Activated T-cell treated with anti-CD3 and anti-CD28 coated beads, Interleukin-2, amount 50 U/mL, for 24 hours (primary cell): ENCODE data around the gene ARHGAP26.
A peak's percentile ranks its signal among the peaks of the same experiment; 100 is the strongest.
"Not testable (repeated sequence)": the region's sequence is repeated elsewhere in the genome, so short reads cannot be mapped to it uniquely, and the experiment has no call there.

Experiments
- DNase-seq: peaks from one replicate; pipeline ENCODE4 v3.0.0-alpha.2; 2020
- H3K27ac Mint-ChIP-seq: 2 replicates; pipeline ENCODE4 v1.8.0; 2020; ENCODE audit warnings: mild to moderate bottlenecking, mixed read lengths
- H3K27me3 Mint-ChIP-seq: 2 replicates; pipeline ENCODE4 v1.8.0; 2020; ENCODE audit warnings: mixed read lengths
- H3K36me3 Mint-ChIP-seq: 2 replicates; pipeline ENCODE4 v1.8.0; 2020; ENCODE audit warnings: low read depth, mixed read lengths
- H3K4me1 Mint-ChIP-seq: 2 replicates; pipeline ENCODE4 v1.8.0; 2020; ENCODE audit warnings: low read depth, mixed read lengths
- H3K4me3 Mint-ChIP-seq: 2 replicates; pipeline ENCODE4 v1.8.0; 2020; ENCODE audit warnings: mild to moderate bottlenecking, moderate library complexity, mixed read lengths
- H3K9me3 Mint-ChIP-seq: 2 replicates; pipeline ENCODE4 v1.8.0; 2020; ENCODE audit warnings: mixed read lengths

ARHGAP26 gene

GRCh38 chr5:143094608-143095007, 324.4 kb downstream of the ARHGAP26 start:
- H3K27me3 Mint-ChIP-seq, H3K36me3 Mint-ChIP-seq, H3K4me3 Mint-ChIP-seq, H3K9me3 Mint-ChIP-seq, DNase-seq: not testable (repeated sequence)
- peak overlapping the region; percentile 85 for H3K27ac Mint-ChIP-seq
- H3K4me1 Mint-ChIP-seq: peaks cover 29% of the 10 kb centered on the region

- H3K9me3 Mint-ChIP-seq: no peaks in the 10 kb centered on the region
Observed at GRCh38 chr5:143101121-143101520, 330.9 kb downstream of the ARHGAP26 start.

GRCh38 chr5:143101725-143102386, 331.7 kb downstream of the ARHGAP26 start:
- Mint-ChIP-seq H3K4me3 (peak overlapping the region; percentile 35), H3K27ac (peak overlapping the region; percentile 93), H3K9me3 (no peaks in the 10 kb centered on the region), H3K36me3 (peaks cover 20% of the 10 kb centered on the region), H3K4me1 (peaks cover 41% of the 10 kb centered on the region), H3K27me3 (no peaks in the 10 kb centered on the region)
- peak; percentile 61 for DNase-seq

More at GRCh38 chr5:143101121-143101520, 330.9 kb downstream of the ARHGAP26 start:
- peak overlapping the region; percentile 35 for H3K4me3 Mint-ChIP-seq
- H3K27ac Mint-ChIP-seq: peak overlapping the region; percentile 93
- no peak for DNase-seq
- peaks cover 40% of the 10 kb centered on the region for H3K4me1 Mint-ChIP-seq
- H3K27me3 Mint-ChIP-seq: no peaks in the 10 kb centered on the region
- H3K36me3 Mint-ChIP-seq: peaks cover 22% of the 10 kb centered on the region

GRCh38 chr5:143102411-143102810, 332.2 kb downstream of the ARHGAP26 start:
- Mint-ChIP-seq H3K36me3 (peaks cover 20% of the 10 kb centered on the region), H3K27ac (peak overlapping the region; percentile 93), H3K27me3 (no peaks in the 10 kb centered on the region), H3K4me1 (peaks cover 40% of the 10 kb centered on the region), H3K9me3 (no peaks in the 10 kb centered on the region), H3K4me3 (no peak overlapping the region)
- DNase-seq: no peak

- Mint-ChIP-seq H3K27me3 (no peaks in the 10 kb centered on the region), H3K27ac (no peak overlapping the region)
Observed at GRCh38 chr5:143105216-143105905, 335.2 kb downstream of the ARHGAP26 start.

GRCh38 chr5:143106174-143106573, 336.0 kb downstream of the ARHGAP26 start:
- H3K36me3 Mint-ChIP-seq: peaks cover 11% of the 10 kb centered on the region
- no peak overlapping the region for H3K27ac Mint-ChIP-seq
- H3K27me3 Mint-ChIP-seq: no peaks in the 10 kb centered on the region
- peaks cover 26% of the 10 kb centered on the region for H3K4me1 Mint-ChIP-seq
- no peak for DNase-seq
- no peak overlapping the region for H3K4me3 Mint-ChIP-seq
- H3K9me3 Mint-ChIP-seq: no peaks in the 10 kb centered on the region

More at GRCh38 chr5:143105216-143105905, 335.2 kb downstream of the ARHGAP26 start:
- H3K4me3 Mint-ChIP-seq: no peak overlapping the region
- H3K36me3 Mint-ChIP-seq: peaks cover 18% of the 10 kb centered on the region
- no peak for DNase-seq
- H3K4me1 Mint-ChIP-seq: peaks cover 34% of the 10 kb centered on the region
- no peaks in the 10 kb centered on the region for H3K9me3 Mint-ChIP-seq

- no peaks in the 10 kb centered on the region for H3K27me3 Mint-ChIP-seq
- no peak overlapping the region for H3K27ac Mint-ChIP-seq
- no peak overlapping the region for H3K4me3 Mint-ChIP-seq
- H3K4me1 Mint-ChIP-seq: peaks cover 14% of the 10 kb centered on the region
- no peak for DNase-seq
- no peaks in the 10 kb centered on the region for H3K9me3 Mint-ChIP-seq
- peaks cover under 1% of the 10 kb centered on the region for H3K36me3 Mint-ChIP-seq
Observed at GRCh38 chr5:143108498-143109128, 338.4 kb downstream of the ARHGAP26 start.

GRCh38 chr5:143110591-143110990, 340.4 kb downstream of the ARHGAP26 start:
- no peaks in the 10 kb centered on the region for H3K9me3 Mint-ChIP-seq
- peaks cover 20% of the 10 kb centered on the region for H3K4me1 Mint-ChIP-seq
- DNase-seq: no peak
- H3K27me3 Mint-ChIP-seq: no peaks in the 10 kb centered on the region
- no peak overlapping the region for H3K27ac Mint-ChIP-seq
- no peaks in the 10 kb centered on the region for H3K36me3 Mint-ChIP-seq
- no peak overlapping the region for H3K4me3 Mint-ChIP-seq

GRCh38 chr5:143111799-143112198, 341.6 kb downstream of the ARHGAP26 start:
- Mint-ChIP-seq H3K36me3 (no peaks in the 10 kb centered on the region), H3K4me3 (no peak overlapping the region), H3K4me1 (peaks cover 14% of the 10 kb centered on the region), H3K27me3 (no peaks in the 10 kb centered on the region), H3K9me3 (no peaks in the 10 kb centered on the region), H3K27ac (no peak overlapping the region)
- no peak for DNase-seq

- H3K9me3 Mint-ChIP-seq: no peaks in the 10 kb centered on the region
- DNase-seq: no peak
- H3K4me3 Mint-ChIP-seq: no peak overlapping the region
- no peak overlapping the region for H3K27ac Mint-ChIP-seq
- no peaks in the 10 kb centered on the region for H3K36me3 Mint-ChIP-seq
- H3K27me3 Mint-ChIP-seq: no peaks in the 10 kb centered on the region
- peaks cover 22% of the 10 kb centered on the region for H3K4me1 Mint-ChIP-seq
Observed at GRCh38 chr5:143113461-143113860, 343.3 kb downstream of the ARHGAP26 start.

GRCh38 chr5:143114481-143114880, 344.3 kb downstream of the ARHGAP26 start:
- no peaks in the 10 kb centered on the region for H3K27me3 Mint-ChIP-seq
- H3K4me1 Mint-ChIP-seq: peaks cover 30% of the 10 kb centered on the region
- H3K9me3 Mint-ChIP-seq: no peaks in the 10 kb centered on the region

GRCh38 chr5:143115381-143115780, 345.2 kb downstream of the ARHGAP26 start:
- Mint-ChIP-seq H3K27me3 (no peaks in the 10 kb centered on the region), H3K4me3 (no peak overlapping the region), H3K4me1 (peaks cover 39% of the 10 kb centered on the region), H3K36me3 (peaks cover under 1% of the 10 kb centered on the region), H3K9me3 (no peaks in the 10 kb centered on the region), H3K27ac (no peak overlapping the region)
- DNase-seq: no peak

More at GRCh38 chr5:143114481-143114880, 344.3 kb downstream of the ARHGAP26 start:
- no peak for DNase-seq
- H3K4me3 Mint-ChIP-seq: no peak overlapping the region
- H3K27ac Mint-ChIP-seq: no peak overlapping the region
- H3K36me3 Mint-ChIP-seq: no peaks in the 10 kb centered on the region

GRCh38 chr5:143116814-143117213, 346.6 kb downstream of the ARHGAP26 start:
- Mint-ChIP-seq H3K9me3 (no peaks in the 10 kb centered on the region), H3K4me3 (no peak overlapping the region), H3K4me1 (peaks cover 51% of the 10 kb centered on the region), H3K27ac (no peak overlapping the region), H3K27me3 (no peaks in the 10 kb centered on the region), H3K36me3 (peaks cover 13% of the 10 kb centered on the region)
- no peak for DNase-seq

- Mint-ChIP-seq H3K27me3 (no peaks in the 10 kb centered on the region), H3K4me3 (no peak overlapping the region), H3K9me3 (no peaks in the 10 kb centered on the region), H3K36me3 (peaks cover 20% of the 10 kb centered on the region), H3K27ac (peak overlapping the region; percentile 50), H3K4me1 (peaks cover 51% of the 10 kb centered on the region)
- DNase-seq: no peak
Observed at GRCh38 chr5:143117821-143118220, 347.6 kb downstream of the ARHGAP26 start.

GRCh38 chr5:143118222-143118621, 348.0 kb downstream of the ARHGAP26 start:
- H3K27me3 Mint-ChIP-seq: no peaks in the 10 kb centered on the region
- no peaks in the 10 kb centered on the region for H3K9me3 Mint-ChIP-seq
- DNase-seq: no peak
- peak overlapping the region; percentile 20 for H3K27ac Mint-ChIP-seq
- H3K36me3 Mint-ChIP-seq: peaks cover 24% of the 10 kb centered on the region
- H3K4me3 Mint-ChIP-seq: no peak overlapping the region
- peaks cover 49% of the 10 kb centered on the region for H3K4me1 Mint-ChIP-seq
